ENCODE measurements around the gene ALG14.

GRCh38 chr1:94988356-94988755 is 84.4 kb downstream of the ALG14 start:
- TF ChIP-seq, protein P1, sequence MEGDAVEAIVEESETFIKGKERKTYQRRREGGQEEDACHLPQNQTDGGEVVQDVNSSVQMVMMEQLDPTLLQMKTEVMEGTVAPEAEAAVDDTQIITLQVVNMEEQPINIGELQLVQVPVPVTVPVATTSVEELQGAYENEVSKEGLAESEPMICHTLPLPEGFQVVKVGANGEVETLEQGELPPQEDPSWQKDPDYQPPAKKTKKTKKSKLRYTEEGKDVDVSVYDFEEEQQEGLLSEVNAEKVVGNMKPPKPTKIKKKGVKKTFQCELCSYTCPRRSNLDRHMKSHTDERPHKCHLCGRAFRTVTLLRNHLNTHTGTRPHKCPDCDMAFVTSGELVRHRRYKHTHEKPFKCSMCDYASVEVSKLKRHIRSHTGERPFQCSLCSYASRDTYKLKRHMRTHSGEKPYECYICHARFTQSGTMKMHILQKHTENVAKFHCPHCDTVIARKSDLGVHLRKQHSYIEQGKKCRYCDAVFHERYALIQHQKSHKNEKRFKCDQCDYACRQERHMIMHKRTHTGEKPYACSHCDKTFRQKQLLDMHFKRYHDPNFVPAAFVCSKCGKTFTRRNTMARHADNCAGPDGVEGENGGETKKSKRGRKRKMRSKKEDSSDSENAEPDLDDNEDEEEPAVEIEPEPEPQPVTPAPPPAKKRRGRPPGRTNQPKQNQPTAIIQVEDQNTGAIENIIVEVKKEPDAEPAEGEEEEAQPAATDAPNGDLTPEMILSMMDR (IDR thresholded peaks at IDR 0.05), result no peak
- TF ChIP-seq EZH2 (IDR thresholded peaks at IDR 0.05; ENCODE audit: borderline replicate concordance, insufficient read depth, low read depth, low read length, poor library complexity, severe bottlenecking), result no peak
